Stimulated activated naive CD8-positive, alpha-beta T cell treated with anti-CD3 and anti-CD28 coated beads, Interleukin-15, amount 100 ng/mL, for 72 hours (primary cell): ENCODE results near the gene GRAMD1B.

Experiments used
- ATAC-seq: fragments of 150-1000 bp; cut with Tn5 transposase; 2 replicates; pipeline ENCODE4 v1.10.0; 2021; ENCODE audit warnings: mild to moderate bottlenecking, moderate library complexity
- DNase-seq, 2 donors: peaks; one replicate each; pipeline ENCODE4 v3.0.0; 2021 to 2022
- H3K27ac Mint-ChIP-seq, 2 donors: one replicate each; pipeline ENCODE4 v1.8.0; 2022; ENCODE audit warnings: mild to moderate bottlenecking in 2 of 2, mixed read lengths in 2 of 2, moderate library complexity in 2 of 2
- H3K27me3 Mint-ChIP-seq: one replicate; pipeline ENCODE4 v1.8.0; 2022; ENCODE audit warnings: mixed read lengths
- H3K4me1 Mint-ChIP-seq: one replicate; pipeline ENCODE4 v1.8.0; 2022; ENCODE audit warnings: mild to moderate bottlenecking, mixed read lengths
- H3K4me3 Mint-ChIP-seq, 2 donors: one replicate each; pipeline ENCODE4 v1.8.0; 2022; ENCODE audit warnings: mild to moderate bottlenecking in 2 of 2, mixed read lengths in 2 of 2, moderate library complexity in 1 of 2
- H3K9me3 Mint-ChIP-seq, 2 donors: one replicate each; pipeline ENCODE4 v1.8.0; 2022; ENCODE audit warnings: mixed read lengths in 2 of 2

GRAMD1B gene

DNA sequence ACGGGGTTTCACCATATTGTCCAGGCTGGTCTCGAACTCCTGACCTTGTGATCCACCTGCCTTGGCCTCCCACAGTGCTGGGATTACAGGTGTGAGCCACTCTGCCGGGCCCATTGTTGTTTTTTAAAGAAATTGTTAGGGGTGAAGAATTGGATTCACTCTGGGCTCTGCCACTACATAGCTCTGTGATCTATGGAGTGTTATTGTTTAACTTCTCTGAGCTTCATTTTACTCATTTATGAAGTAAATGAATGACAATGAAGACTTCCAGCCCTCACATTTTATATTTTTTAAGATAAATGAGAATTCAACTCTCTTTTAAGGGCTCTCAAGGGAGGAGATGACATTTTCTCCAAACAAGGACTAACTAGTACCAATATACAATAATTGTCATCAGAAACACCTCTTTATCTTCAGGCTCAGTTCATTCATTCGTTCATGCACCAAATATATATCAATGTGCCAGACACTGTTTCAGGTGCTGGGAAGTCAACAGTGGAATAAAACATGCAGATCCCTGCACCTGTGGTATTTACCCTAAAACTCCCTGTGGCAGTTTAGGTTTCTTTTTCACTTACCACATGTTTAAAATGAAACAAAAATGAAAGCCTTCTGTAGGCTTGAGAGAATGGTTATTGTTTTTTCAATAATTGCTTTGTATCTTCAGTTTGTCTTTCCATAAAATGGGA lies 23.5 kb upstream of the GRAMD1B start:
- Mint-ChIP-seq H3K4me3 (peak overlapping the region; percentile 81 to 92), H3K4me1 (peaks cover 31% of the 10 kb centered on the region), H3K9me3 (no peaks in the 10 kb centered on the region), H3K27me3 (peaks cover 34% of the 10 kb centered on the region), H3K27ac (peak overlapping the region in 1 of 2 donors; percentile 61)
- DNase-seq (no peak), ATAC-seq (peak; percentile 64)

DNA sequence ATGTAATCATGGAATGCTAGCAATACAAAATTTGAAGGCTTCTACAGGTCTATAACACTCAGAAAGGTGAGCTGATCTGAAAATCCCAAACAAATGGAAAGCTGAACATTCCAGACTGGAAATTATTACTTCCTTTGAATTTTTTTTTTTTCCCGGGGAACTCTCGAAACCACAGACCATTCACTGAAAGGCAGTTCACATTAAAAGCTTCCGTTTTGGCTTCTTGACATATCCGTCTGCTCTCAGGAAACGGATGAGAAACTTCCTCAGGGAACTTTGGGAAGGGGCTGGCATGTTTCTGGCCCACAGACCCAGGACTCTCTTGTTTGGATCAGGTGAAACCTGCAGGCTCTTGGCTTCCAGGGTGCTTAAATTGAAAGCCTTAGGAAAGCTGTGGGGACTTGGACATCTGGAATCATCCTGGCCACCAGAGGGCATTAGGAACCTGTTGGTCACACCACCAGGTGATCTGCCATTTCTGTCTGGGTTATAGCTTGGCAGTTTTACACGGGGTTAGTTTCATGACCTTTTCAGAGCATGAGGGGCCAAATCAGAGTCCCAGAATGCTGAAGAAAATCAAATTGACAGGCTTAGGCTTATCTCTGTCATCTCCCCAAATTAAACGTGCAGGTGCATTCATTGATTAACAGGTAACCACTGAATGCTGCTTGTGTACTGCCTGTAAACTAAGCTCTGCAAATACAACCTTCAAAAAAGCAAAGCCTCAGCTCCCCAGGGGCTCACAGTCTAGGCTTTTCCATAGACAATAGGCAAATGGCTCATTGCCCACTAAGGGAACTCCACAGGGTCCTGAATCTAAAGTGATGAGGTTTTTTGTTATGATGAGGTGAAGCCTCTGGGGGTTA lies 22.7 kb upstream of the GRAMD1B start:
- peaks cover 33% of the 10 kb centered on the region for H3K27me3 Mint-ChIP-seq
- H3K27ac Mint-ChIP-seq: peak overlapping the region in 1 of 2 donors; percentile 61
- ATAC-seq: peak; percentile 81
- peaks cover 31% of the 10 kb centered on the region for H3K4me1 Mint-ChIP-seq
- DNase-seq: peak; percentile 41 to 53
- H3K9me3 Mint-ChIP-seq: no peaks in the 10 kb centered on the region
- peak overlapping the region; percentile 81 to 92 for H3K4me3 Mint-ChIP-seq

DNA sequence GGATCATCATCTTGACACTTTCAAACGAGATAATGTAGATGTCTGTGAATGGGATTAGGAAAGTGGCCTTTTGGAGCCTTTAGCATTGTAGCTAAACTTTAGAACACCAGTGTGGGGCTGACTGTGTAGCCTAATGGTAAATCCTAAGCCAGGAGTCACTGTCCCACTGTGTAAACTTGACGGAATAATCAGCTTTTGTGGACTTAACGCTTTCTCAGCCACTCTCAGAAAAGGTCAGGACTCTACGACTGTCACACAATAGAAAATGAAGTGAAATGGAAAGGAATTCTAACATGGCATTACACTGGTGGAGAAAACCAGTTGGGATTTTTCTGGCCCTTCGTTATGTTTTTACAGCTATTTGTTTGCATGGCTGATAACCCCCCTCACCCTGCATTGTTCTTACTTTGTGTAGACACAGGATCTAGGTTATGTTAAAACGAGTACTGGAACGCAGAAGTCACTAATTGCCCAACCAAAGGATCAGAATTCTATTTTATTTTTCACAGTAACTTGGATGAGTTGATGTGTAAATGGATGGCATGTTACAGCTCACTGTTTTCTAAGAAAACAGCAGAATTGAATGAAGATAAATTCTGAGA lies 22.0 kb upstream of the GRAMD1B start:
- no peak for DNase-seq

DNA sequence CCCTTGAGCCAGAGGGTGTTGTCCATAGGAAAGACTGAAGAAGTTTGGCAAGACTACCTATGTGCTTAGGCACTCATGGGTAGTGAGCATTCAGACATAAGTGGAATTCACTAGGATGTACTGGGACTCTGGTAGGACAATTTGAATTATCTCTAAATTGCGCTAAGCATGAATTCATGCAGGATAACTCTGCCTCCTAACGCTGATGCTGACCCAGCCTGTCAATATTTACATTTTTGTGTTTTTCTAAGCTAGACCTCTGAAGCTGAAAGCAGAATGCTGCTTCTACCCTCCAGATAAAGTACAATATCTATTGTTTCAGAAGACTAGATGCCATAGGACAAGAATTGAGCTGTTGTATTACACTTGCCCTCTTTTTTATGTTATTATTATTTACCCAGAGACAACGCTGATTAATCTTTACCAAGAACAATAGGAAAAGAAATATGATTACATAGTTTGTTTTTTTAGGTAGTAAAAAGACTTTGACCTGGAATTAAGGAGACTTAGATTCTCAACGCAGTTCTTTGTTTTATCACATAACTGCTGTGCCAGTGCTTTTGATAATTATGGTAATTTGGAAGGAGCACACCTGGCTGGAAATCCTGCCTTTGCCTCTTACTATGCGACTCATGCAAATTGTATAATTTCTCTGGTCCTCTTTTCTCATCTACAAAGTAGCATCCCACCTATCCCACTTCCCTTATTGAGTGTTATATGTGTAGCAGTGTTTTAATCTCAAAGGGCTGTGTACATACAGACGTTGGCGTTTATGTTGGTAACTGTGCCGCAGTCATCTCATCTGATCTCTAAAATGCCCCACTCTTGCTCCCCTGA lies 21.2 kb upstream of the GRAMD1B start:
- no peaks in the 10 kb centered on the region for H3K9me3 Mint-ChIP-seq
- no peak for ATAC-seq
- H3K4me1 Mint-ChIP-seq: peaks cover 31% of the 10 kb centered on the region
- peaks cover 42% of the 10 kb centered on the region for H3K27me3 Mint-ChIP-seq
- no peak overlapping the region for H3K27ac Mint-ChIP-seq
- DNase-seq: no peak
- no peak overlapping the region for H3K4me3 Mint-ChIP-seq

More for the DNA sequence above, 22.0 kb upstream of the GRAMD1B start:
- H3K4me3 Mint-ChIP-seq: no peak overlapping the region
- H3K4me1 Mint-ChIP-seq: peaks cover 31% of the 10 kb centered on the region
- no peak overlapping the region for H3K27ac Mint-ChIP-seq
- H3K9me3 Mint-ChIP-seq: no peaks in the 10 kb centered on the region
- no peak for ATAC-seq
- peaks cover 37% of the 10 kb centered on the region for H3K27me3 Mint-ChIP-seq

DNA sequence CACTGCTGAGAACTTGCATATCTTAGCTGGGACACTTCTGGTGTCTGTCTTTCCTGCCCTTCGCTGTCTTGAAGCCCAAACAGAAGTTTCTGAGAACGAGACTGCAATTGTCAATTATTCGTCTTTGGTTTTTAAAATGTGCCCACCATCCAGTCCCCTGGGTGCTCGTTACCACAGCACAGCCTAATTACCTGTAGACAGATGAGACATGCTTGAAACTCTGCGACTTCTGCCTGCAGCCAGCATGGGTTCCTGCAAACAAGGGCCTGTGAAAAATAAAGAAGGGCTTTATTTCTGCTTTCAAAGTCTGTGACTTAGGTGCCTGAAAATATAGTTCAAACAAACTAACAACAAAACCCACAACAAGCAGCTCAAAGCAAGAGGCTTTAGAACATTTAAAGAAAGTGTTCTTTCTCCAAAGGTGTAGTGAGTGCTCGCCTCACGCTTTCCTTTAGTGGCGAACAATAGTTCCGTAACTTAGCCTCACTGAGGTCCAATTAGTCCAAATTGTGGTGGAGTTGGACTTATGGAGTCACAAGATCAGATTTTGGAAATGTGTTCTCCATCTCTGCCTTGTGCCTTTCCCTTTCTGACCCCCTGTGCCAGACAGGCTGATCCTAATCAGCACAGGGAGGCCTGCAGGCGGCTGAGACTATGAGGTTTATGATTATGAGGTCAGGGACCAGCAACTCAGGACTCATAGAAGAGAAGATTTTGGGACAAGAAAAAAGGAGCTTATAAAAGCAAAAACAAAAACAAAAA lies 20.4 kb upstream of the GRAMD1B start:
- Mint-ChIP-seq H3K27ac (no peak overlapping the region), H3K4me3 (no peak overlapping the region), H3K9me3 (no peaks in the 10 kb centered on the region), H3K4me1 (peaks cover 30% of the 10 kb centered on the region), H3K27me3 (peaks cover 38% of the 10 kb centered on the region)
- no peak for ATAC-seq
- no peak for DNase-seq

DNA sequence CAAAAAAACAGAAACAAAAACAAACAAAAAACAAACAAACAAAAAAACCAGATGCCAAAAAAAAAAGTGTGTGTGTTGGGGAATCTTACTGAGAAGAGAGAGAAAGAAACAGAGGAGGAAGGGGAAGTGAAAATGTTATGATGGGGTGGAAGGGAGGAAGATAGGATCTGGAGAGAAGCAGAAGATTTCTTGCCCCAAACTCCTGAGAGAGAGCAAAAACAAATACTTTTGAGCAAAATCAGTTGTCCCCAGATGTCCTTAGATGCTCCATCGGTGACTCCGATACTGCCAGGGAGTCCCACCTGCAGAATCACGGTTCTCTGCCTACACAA lies 19.9 kb upstream of the GRAMD1B start:
- no peak for ATAC-seq
- peaks cover 24% of the 10 kb centered on the region for H3K4me1 Mint-ChIP-seq
- DNase-seq: no peak
- no peaks in the 10 kb centered on the region for H3K9me3 Mint-ChIP-seq
- H3K27ac Mint-ChIP-seq: no peak overlapping the region
- peaks cover 33% of the 10 kb centered on the region for H3K27me3 Mint-ChIP-seq
- no peak overlapping the region for H3K4me3 Mint-ChIP-seq

DNA sequence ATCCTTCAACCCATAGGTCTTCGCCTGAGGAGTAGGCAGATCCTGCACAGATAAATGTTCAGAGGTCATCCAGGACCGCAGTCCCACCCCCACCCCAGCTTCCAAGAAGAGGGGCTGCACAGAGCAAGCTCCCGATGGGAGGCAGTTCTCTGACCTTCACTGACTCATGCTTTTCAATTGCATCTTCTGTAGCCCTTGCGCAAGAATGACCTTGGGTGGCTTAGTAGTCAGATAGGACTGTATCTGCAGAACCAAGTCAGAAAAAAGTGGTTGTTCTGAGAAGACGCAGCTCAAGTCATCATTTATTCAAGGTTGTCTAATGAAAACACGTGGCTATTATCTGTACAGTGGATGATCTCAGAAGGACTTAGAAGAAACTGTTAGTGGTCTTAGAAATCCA lies 16.4 kb upstream of the GRAMD1B start:
- no peaks in the 10 kb centered on the region for H3K9me3 Mint-ChIP-seq
- DNase-seq: no peak
- H3K27me3 Mint-ChIP-seq: peaks cover 34% of the 10 kb centered on the region
- H3K4me3 Mint-ChIP-seq: no peak overlapping the region
- H3K27ac Mint-ChIP-seq: no peak overlapping the region
- no peak for ATAC-seq
- H3K4me1 Mint-ChIP-seq: no peaks in the 10 kb centered on the region

DNA sequence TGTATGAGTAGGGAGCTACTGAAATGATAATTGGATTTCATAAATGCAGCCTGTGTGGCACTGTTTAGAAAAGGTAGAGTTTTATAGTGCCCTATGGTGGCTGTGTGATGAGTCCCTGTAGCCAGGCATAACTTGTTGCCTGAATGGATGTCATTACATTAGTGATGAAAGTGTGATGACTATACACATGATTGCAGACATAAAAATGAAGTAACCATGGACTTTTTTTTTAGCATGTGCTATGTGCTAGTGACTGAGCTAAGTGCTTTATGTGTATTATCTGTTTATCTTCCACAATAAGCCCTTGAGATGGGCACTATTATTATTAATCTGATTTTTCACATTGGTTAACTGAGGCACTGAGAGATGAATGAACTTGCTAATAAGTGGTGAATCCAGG lies 13.5 kb upstream of the GRAMD1B start:
- H3K27ac Mint-ChIP-seq: no peak overlapping the region
- peaks cover 16% of the 10 kb centered on the region for H3K27me3 Mint-ChIP-seq
- ATAC-seq (no peak), DNase-seq (no peak)
- H3K9me3 Mint-ChIP-seq: no peaks in the 10 kb centered on the region
- no peaks in the 10 kb centered on the region for H3K4me1 Mint-ChIP-seq
- H3K4me3 Mint-ChIP-seq: no peak overlapping the region

DNA sequence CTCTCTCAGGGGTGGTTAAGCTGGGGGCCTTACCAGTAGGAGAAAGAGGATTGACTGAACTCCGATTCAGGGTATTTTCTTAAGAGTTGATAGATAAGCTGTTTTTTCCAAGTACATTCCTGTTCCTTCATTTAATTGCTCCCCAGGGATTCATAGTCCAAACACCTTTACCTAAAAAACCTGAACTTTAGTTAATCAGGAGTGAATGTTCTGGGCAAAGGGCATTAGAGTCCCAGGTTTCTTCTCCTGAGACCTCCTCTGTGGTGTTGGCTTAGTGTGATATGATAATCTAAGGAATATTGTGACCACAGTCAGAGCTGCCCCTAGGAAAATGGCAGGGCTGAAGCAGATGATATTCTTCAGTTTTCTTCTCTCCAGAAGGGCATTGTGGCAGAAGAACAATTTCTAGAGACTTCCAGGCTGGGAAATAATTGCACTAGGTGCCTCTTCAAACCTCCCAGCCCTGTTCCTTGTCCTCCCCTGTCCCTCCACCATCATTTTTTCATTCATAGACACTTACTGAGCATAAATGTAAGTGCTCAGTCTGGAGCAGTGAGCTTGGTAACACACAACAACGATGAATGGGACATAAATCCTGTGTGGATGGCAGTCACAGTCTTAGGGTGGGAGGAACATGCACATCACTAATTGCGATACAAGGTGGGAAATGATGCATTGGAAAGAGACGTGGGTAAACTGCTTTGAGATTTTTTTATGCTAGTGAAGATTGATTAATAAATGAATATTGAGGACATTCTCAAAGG lies 11.5 kb upstream of the GRAMD1B start:
- ATAC-seq (no peak), DNase-seq (no peak)
- Mint-ChIP-seq H3K4me1 (no peaks in the 10 kb centered on the region), H3K27ac (no peak overlapping the region), H3K27me3 (peaks cover 24% of the 10 kb centered on the region), H3K9me3 (no peaks in the 10 kb centered on the region), H3K4me3 (no peak overlapping the region)

DNA sequence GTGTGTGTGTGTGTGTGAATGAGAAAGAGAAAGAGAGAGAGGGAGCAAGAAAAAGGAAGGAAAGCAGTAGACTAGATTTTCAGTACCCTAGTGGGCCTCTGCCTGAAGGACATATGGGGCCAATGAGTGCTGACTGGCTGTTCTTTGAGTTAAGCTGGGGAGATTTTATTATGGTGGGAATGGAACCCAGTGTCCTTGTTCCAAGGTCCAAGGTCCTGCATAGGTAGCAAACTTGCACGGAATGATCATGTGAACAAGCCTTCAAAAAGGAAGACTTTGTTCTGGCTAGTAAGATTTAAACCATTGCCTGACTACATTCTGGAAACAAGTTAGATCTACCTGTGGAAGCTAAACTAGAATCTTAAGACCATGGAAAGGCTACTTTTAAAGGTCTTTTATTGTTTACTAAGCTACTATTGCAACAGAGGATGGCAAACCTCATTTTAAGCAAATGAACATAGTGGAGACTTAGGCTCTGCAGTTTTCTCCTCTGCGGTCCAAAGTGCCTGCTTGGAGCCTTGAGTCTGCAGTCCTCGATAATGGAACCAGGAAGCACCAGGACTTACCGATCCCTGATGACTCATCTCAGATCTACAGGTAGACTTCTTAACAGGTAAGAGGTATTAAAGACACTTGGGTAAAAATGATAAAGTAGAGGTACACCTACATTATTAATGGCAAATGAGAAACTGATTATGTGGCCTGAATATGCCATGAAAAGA lies 10.2 kb upstream of the GRAMD1B start:
- H3K27me3 Mint-ChIP-seq: peaks cover 34% of the 10 kb centered on the region
- H3K27ac Mint-ChIP-seq: no peak overlapping the region
- DNase-seq (no peak), ATAC-seq (no peak)
- no peaks in the 10 kb centered on the region for H3K4me1 Mint-ChIP-seq
- H3K9me3 Mint-ChIP-seq: no peaks in the 10 kb centered on the region
- no peak overlapping the region for H3K4me3 Mint-ChIP-seq

DNA sequence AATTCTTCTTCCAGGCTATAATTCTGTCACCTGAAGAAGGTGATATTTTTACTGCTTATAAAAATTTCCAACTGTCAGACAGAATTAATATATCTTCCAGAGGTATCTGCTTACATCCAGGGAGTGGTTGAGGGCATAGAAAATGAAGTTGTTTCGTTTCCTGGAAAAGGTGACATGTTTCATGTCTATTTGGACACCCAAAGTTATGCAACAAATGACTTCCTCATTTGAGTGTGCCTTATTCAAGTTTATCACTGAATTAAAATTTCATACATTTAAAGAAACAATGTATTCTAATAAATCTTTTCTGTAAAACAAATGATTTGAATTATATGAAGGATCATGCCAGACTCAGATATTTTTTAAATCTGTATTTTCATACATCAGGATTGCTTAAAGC lies 8.5 kb upstream of the GRAMD1B start:
- Mint-ChIP-seq H3K4me3 (no peak overlapping the region), H3K4me1 (no peaks in the 10 kb centered on the region), H3K27ac (no peak overlapping the region), H3K27me3 (peaks cover 46% of the 10 kb centered on the region), H3K9me3 (no peaks in the 10 kb centered on the region)
- ATAC-seq (no peak), DNase-seq (no peak)

DNA sequence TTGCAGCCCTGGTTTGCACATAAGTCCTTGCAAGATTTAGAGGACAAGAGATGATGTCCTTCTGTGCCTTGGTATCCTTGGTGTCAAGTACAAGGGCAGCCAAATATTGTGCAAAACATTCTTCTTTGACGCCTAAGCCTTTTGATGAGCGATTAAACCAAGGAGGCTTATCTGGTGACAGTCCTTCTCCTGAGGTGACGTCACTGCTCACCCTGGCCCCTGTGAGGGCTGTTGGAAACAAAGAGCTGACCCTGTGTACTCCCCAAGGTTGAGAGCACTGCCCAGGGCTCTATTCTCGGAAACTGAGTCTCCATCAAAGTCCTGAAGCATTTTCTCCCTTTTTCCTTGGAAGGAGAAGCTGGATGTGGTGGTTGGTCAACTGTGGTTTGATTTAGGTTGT lies 4.7 kb upstream of the GRAMD1B start:
- Mint-ChIP-seq H3K4me1 (peaks cover 16% of the 10 kb centered on the region), H3K9me3 (no peaks in the 10 kb centered on the region), H3K4me3 (no peak overlapping the region), H3K27ac (no peak overlapping the region), H3K27me3 (peaks cover 47% of the 10 kb centered on the region)
- ATAC-seq (no peak), DNase-seq (no peak)

DNA sequence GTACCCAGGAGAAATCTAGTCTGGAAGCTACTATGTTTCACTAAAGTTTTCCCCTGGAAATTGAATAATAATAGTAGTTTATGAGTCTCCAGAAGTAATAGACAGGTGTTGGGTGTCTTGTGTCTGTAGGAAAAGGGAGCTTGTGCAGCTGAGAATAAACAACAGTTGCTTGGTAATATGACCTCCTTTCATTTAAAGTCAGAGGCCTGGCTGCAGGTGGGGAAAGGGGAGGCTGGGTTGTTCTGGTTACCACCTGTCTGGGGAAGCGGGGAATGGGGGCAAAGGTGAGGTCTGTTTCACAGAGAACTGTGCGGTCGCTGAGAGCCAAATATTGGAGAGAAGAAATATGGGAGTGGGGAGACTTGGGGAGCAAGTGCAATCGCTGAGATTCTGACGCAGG lies 3.3 kb upstream of the GRAMD1B start:
- peaks cover 47% of the 10 kb centered on the region for H3K27me3 Mint-ChIP-seq
- H3K9me3 Mint-ChIP-seq: no peaks in the 10 kb centered on the region
- ATAC-seq (no peak), DNase-seq (no peak)
- H3K4me1 Mint-ChIP-seq: peaks cover 20% of the 10 kb centered on the region
- peak overlapping the region in 1 of 2 donors; percentile 5 for H3K27ac Mint-ChIP-seq
- H3K4me3 Mint-ChIP-seq: no peak overlapping the region

DNA sequence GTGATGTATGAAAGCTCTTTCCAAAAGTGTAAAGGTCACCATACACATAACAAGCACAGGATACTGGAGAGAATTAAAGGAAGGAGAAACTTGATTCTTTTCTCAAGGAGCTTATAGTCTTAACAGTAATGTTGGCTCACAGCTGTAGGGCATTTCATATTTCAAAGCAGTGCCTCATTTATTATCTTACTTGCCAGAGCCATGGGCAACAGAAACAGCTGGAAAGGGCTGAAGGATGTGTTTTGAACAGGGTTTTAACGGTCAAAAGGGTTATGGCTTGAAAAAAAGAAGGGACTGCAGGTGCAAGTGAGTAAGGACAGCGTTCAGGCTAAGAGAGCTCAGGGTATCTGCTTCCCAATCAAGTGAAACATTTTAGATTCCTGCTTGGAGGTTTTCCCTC lies 2.7 kb upstream of the GRAMD1B start:
- peaks cover 42% of the 10 kb centered on the region for H3K27me3 Mint-ChIP-seq
- no peak for ATAC-seq
- DNase-seq: no peak
- H3K4me3 Mint-ChIP-seq: no peak overlapping the region
- H3K4me1 Mint-ChIP-seq: peaks cover 26% of the 10 kb centered on the region
- H3K9me3 Mint-ChIP-seq: no peaks in the 10 kb centered on the region
- H3K27ac Mint-ChIP-seq: no peak overlapping the region
